SK-N-SH treated with all-trans-retinoic acid at 6 μM for 48 hours (cell line): ENCODE measurements around the gene NADK.
"Not testable (repeated sequence)": the region's sequence is repeated elsewhere in the genome, so short reads cannot be mapped to it uniquely, and the experiment has no call there.

Experiments
- ATAC-seq: fragments of 200-7000 bp; cut with Tn5 transposase; 3 replicates; pipeline ENCODE4 v1.9.1; 2020; ENCODE audit warnings: mild to moderate bottlenecking, moderate library complexity
- ARNTL ChIP-seq: fragments of 450-650 bp; formaldehyde crosslinking; IDR thresholded peaks from 2 replicates; pipeline ENCODE4 v1.5.0; 2020; ENCODE audit warnings: low read depth, mild to moderate bottlenecking, moderate library complexity, borderline replicate concordance
- CREB5 ChIP-seq: fragments of 250-450 bp; sonication (Bioruptor Pico); IDR thresholded peaks from 2 replicates; pipeline ENCODE4 v1.5.1; 2020; ENCODE audit warnings: low read depth, mild to moderate bottlenecking, moderate library complexity
- CSDC2 ChIP-seq: fragments of 250-450 bp; sonication (Bioruptor Pico); IDR thresholded peaks from 2 replicates; pipeline ENCODE4 v1.5.0; 2020; ENCODE audit warnings: mild to moderate bottlenecking, moderate library complexity
- CSRNP3 ChIP-seq: fragments of 250-450 bp; sonication (Bioruptor Pico); IDR thresholded peaks from 2 replicates; pipeline ENCODE4 v1.5.1; 2021; ENCODE audit warnings: mild to moderate bottlenecking, moderate library complexity
- ESRRG ChIP-seq: fragments of 250-450 bp; sonication (Bioruptor Pico); IDR thresholded peaks from 2 replicates; pipeline ENCODE4 v1.6.1; 2021; ENCODE audit warnings: mild to moderate bottlenecking
- GLIS3 ChIP-seq: fragments of 250-450 bp; sonication (Bioruptor Pico); IDR thresholded peaks from 2 replicates; pipeline ENCODE4 v1.5.0; 2020; ENCODE audit warnings: mild to moderate bottlenecking, moderate library complexity
- ISL1 ChIP-seq: fragments of 250-450 bp; sonication (Bioruptor Pico); IDR thresholded peaks from 2 replicates; pipeline ENCODE4 v2.1.2; 2022; ENCODE audit warnings: mild to moderate bottlenecking, moderate library complexity
- OSR1 ChIP-seq: fragments of 250-450 bp; sonication (Bioruptor Pico); IDR thresholded peaks from 2 replicates; pipeline ENCODE4 v1.8.0; 2022; ENCODE audit warnings: moderate library complexity, mild to moderate bottlenecking, inconsistent platforms
- PATZ1 ChIP-seq: fragments of 250-450 bp; sonication (Bioruptor Pico); IDR thresholded peaks from 2 replicates; pipeline ENCODE4 v1.8.0; 2020; ENCODE audit warnings: mild to moderate bottlenecking, moderate library complexity, borderline replicate concordance
- POU6F1 ChIP-seq: fragments of 250-450 bp; sonication (Bioruptor Pico); IDR thresholded peaks from 2 replicates; pipeline ENCODE4 v1.8.0; 2021; ENCODE audit warnings: low read depth, mild to moderate bottlenecking, moderate library complexity, borderline replicate concordance
- PPARA ChIP-seq: fragments of 250-450 bp; sonication (Bioruptor Pico); IDR thresholded peaks from 2 replicates; pipeline ENCODE4 v1.5.0; 2020; ENCODE audit warnings: mild to moderate bottlenecking, borderline replicate concordance
- SNAI2 ChIP-seq: fragments of 250-450 bp; sonication (Bioruptor Pico); IDR thresholded peaks from 2 replicates; pipeline ENCODE4 v1.5.0; 2020; ENCODE audit warnings: mild to moderate bottlenecking, moderate library complexity
- TCF4 ChIP-seq: fragments of 250-450 bp; sonication (Bioruptor Pico); IDR thresholded peaks from 2 replicates; pipeline ENCODE4 v1.8.0; 2021; ENCODE audit warnings: mild to moderate bottlenecking, moderate library complexity, borderline replicate concordance
- TOX ChIP-seq: fragments of 250-450 bp; sonication (Bioruptor Pico); IDR thresholded peaks from 2 replicates; pipeline ENCODE4 v1.8.0; 2021; ENCODE audit warnings: mild to moderate bottlenecking, moderate library complexity, borderline replicate concordance
- ZC3H10 ChIP-seq: fragments of 250-450 bp; sonication (Bioruptor Pico); IDR thresholded peaks from 2 replicates; pipeline ENCODE4 v1.5.1; 2021; ENCODE audit warnings: mild to moderate bottlenecking, moderate library complexity
- ZFP3 ChIP-seq: fragments of 250-450 bp; sonication (Bioruptor Pico); IDR thresholded peaks from 2 replicates; pipeline ENCODE4 v1.5.0; 2020; ENCODE audit warnings: mild to moderate bottlenecking, moderate library complexity
- ZNF565 ChIP-seq: fragments of 450-650 bp; formaldehyde crosslinking; conservative IDR thresholded peaks from 2 replicates; pipeline ENCODE4 v1.5.0; 2020; ENCODE audit warnings: low read depth, mild to moderate bottlenecking, moderate library complexity
- ZNF70 ChIP-seq: fragments of 450-650 bp; formaldehyde crosslinking; IDR thresholded peaks from 2 replicates; pipeline ENCODE4 v1.5.0; 2020; ENCODE audit warnings: mild to moderate bottlenecking, moderate library complexity

NADK gene

GRCh38 chr1:1752636-1753606 is 25.3 kb downstream of the NADK start:
- TF ChIP-seq ARNTL (CRISPR knock-in tag) = no peak
- TF ChIP-seq POU6F1 (CRISPR knock-in tag) = no peak
- no peak for TF ChIP-seq CREB5 (CRISPR knock-in tag)
- no peak for TF ChIP-seq ZC3H10 (CRISPR knock-in tag)
- TF ChIP-seq ESRRG = no peak
- no peak for TF ChIP-seq ISL1 (CRISPR knock-in tag)
- TF ChIP-seq GLIS3 = no peak
- no peak for TF ChIP-seq TOX
- no peak for TF ChIP-seq OSR1 (CRISPR knock-in tag)
- no peak for TF ChIP-seq PPARA (CRISPR knock-in tag)
- TF ChIP-seq SNAI2 (CRISPR knock-in tag) = no peak
- no peak for TF ChIP-seq CSDC2
- no peak for ATAC-seq

- no peak for ATAC-seq
- TF ChIP-seq ZC3H10 (CRISPR knock-in tag) = no peak
- TF ChIP-seq SNAI2 (CRISPR knock-in tag) = no peak
- TF ChIP-seq PATZ1 (CRISPR knock-in tag) = no peak
- TF ChIP-seq ESRRG = no peak
- no peak for TF ChIP-seq ZNF70 (CRISPR knock-in tag)
- TF ChIP-seq ZFP3 = no peak
- no peak for TF ChIP-seq CSDC2
- TF ChIP-seq ZNF565 = no peak
- no peak for TF ChIP-seq PPARA (CRISPR knock-in tag)
- TF ChIP-seq TCF4 (CRISPR knock-in tag) = no peak
- no peak for TF ChIP-seq TOX
- TF ChIP-seq CREB5 (CRISPR knock-in tag) = no peak
- TF ChIP-seq CSRNP3 (CRISPR knock-in tag) = no peak
- TF ChIP-seq GLIS3 = no peak
- no peak for TF ChIP-seq POU6F1 (CRISPR knock-in tag)
Observed at GRCh38 chr1:1752190-1752589, 26.1 kb downstream of the NADK start.

GRCh38 chr1:1749941-1750340 is 28.3 kb downstream of the NADK start:
- ATAC-seq = not testable (repeated sequence)
